Putamen (tissue), 1 donor: ENCODE data around the gene TRPM3.

Experiments
- DNase-seq: peaks from one replicate; pipeline ENCODE4 v3.0.0-alpha.2; 2016; ENCODE audit warnings: low spot score

TRPM3 gene

DNA sequence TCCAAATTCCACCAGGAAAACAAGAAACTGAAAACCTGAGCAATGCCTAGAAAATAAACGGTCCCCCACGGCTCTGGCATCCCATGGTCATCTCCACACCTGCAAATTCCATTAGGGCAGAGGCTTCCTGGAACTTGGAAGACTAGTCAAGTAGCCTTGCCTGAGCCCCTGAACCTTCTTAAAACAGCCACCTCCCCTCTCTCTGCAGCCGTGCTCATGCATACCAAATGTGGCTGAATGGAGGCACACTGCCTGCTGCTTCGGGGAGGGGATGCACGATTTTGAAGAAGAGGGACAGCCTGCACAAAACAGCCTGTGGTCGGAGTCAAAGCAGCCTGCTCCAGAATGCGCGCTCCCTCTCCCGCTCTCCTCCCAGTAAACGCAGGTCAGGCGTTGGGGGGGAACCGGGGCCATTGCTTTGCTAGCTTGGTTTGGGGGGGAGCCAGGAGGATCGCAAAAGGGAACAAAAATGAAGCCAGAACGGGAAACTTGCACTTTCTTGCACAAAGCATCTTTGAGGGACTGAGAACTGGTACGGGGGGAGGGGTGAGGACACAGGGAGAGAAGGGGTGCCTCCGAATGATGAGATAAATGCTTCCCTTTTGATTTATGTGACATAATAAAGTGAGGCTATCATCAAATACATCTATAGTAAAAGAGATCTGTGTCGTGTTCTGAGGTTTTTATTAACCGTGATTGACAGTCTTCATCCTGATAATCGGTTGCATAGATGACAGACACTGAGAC lies at the start of gene TRPM3:
Gene TRPM3 (minus strand): TSS at position 347 of the 747 bp plus-strand sequence. CDS start 267 bp downstream, at position 80.
- DNase-seq = peak; percentile 7

DNA sequence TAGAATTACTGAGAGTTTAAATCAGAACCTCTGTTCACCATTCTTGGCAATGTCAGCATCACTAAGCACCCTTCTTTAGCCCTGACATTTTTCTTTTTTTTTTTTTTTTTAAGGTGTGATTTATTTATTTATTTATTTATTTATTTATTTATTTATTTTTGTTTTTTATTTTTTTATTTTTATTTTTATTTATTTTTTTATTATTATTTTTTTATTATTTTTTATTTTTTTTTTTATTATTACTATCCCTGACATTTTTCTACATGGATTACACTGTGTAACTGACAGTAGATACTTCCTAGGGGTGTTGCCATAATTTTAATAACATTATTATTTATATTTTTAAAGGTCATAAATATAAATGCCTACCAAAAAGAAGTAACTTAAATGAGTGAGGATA lies 47.0 kb upstream of the TRPM3 start:
- DNase-seq = no peak

DNA sequence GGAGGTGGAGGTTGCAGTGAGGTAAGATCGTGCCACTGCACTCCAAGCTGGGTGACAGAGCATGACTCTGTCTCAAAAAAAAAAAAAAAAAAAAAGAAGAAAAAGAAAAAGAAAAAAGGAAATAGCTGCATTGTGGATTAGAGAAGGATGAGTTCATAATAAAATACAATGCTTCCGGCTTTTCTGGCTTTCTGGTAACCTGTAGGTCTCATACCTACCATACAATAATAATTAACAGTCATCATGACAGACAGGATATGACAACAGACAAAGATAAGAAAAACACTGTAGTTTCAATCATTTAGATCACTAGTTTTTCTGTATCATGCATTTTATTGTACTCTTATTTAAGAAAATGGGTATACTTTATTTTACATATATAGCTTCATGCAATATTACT lies 40.7 kb upstream of the TRPM3 start:
- DNase-seq = no peak

DNA sequence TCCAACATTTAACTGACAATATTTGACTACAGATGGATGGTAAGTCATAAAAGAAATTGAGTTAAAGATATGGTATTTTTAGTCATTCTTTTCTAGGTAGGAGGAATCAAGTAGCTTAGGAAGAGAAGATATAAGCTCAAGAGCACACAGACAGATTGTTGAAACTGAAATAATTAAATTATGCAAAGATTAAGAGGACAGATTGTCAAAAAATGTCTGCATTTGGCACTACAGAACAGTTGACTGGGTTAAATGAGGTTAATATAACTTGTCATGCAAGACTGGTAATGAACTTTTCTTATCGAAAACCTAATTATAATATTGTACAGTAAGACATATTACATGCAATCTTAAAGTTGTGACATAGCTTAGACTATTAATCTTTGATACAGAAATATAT lies 36.3 kb upstream of the TRPM3 start:
- DNase-seq = peak; percentile 33

DNA sequence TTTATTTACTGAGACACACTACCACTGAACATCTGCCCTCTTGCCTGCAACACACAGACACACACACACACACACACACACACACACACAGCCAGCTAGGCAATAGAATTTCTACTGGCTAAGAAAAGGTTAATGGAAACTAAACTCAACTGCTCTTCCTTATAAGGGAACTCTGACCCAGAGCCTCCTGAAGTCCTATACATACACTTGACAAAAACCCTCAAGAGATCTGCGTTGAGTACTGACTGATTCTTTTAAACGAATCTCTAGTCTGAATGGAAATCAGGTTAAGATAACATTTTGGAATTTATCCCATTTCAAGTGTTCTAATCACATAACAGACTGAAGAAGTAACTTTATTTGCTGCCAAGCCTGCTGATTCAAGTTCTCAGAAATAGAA lies 25.9 kb upstream of the TRPM3 start:
- DNase-seq = no peak

DNA sequence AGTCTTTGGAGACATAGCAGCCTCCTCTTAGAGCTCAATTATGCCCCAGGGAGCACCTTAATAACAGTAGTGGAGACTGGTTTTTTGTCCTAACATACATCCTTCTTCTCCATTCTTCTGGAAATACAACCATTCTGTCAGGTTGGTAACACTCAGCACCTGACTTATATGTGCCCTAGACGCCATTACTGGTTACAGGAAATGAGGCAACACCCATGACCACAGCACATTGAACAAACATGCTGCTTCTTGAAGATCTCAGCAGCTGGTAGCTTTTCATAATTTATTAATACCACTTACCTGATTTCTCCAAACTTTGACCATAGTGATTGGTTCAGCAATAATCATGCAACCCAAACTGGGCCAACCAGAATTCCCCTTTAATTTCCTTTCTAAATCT lies 25.1 kb upstream of the TRPM3 start:
- DNase-seq = no peak

DNA sequence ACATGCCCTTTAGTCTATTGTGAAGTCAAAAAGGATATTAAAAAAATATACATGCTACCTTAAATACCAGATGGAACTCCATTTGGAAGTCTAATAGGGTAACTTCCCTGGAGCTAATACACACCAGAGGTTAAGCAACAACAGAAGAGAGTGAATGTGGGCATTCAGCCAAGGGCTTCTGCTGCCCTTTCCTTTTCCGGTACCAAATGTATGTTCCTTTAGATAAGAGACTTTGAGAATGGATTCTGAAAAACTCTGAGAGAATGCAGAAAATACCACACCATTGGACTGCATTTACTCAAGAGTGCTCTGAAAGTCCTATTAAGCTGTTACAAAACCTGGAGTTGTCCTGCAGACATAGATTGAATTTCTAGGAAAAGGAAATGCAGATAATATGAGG lies 23.8 kb upstream of the TRPM3 start:
- DNase-seq = no peak

DNA sequence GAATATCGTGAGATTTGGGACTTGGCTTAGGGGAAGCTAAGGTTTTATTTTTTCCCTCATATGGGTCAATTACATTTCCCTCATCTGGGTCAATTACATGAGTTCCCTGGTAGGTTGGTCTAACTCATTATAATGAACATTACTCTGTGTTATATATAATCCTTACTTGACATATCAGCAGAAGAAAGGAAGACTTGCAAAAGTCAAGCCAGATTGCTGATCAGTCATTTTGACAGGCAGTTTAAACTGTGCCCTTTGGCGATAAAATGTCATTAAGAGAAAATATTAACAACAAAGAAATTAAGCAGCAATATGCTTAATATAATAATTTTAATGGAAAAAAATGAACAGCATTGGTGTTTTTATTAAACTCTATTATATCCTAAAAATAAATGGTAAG lies 23.1 kb upstream of the TRPM3 start:
- no peak for DNase-seq

DNA sequence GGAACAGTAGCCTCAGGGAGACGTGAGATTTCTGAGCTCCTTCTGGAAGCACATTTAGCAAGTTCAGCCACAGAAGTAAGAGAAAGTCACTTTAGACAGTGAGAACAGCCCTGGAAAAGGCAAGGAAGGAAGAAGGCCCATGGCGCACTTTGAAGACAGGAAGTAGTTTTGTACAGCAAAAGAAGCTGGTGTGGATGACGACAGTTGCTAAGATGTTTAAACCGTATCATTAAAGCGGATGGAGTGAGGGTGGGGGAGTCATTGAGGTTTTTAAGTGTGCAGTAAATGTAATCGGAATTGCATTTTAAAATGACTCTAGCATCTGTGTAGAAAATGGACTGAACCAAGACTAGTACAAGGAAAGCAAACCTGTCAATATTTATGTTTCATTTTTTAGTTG lies 15.3 kb upstream of the TRPM3 start:
- DNase-seq = no peak

DNA sequence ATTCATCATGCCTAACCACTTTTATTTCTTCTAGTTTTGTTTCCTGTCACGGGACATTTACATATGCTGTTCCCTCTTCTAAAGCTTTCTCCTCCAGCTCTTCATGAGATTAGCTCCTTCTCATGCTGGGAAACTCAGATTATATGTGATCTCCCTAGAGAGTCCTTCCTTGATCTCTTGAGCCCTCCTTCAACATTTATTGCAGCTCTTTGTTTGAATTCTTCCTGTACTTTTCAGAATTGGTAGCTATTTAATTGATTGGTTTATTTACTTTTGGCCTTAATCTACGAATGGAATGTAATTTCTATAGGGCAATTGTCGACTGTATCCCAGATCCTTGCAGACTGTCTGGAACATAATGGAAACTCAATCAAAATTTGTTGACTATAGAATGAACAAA lies 9.7 kb upstream of the TRPM3 start:
- no peak for DNase-seq

DNA sequence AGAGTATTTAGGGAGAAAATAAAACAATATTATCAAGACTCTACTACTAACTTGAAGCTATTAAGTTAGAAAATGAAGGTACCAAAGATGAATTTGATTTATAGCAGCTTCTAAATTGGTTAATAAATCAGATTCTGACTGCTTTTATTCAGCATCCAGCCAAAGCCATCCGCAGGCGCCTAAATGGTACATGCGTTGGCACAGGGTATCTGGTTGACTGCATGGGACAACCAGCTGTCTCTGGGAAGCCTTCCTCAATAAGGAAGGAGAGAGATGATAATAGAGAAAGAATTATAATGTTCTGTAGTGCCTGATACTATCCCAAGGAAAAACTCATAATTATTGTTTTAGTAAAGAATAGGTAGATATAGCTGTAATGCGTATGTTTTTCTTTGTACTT lies 9.1 kb upstream of the TRPM3 start:
- DNase-seq = no peak

DNA sequence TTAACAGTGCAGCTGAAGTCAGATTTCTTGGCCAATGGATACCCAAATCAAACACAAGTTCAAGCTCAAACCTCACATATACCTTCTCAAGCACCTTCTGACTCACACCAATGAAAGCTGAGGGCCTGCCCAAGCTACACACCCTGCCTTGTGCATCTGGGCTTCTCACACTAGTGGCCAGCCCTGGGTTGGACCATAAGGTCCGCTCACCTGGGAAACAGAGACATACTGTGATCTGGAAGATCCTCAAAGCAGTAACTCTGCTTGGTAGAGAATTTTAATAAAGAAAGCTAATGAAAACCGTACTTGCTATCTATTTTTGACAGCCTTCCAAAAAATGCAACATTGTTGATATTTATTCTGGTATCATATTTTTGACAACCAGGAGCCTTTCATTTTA lies 7.4 kb upstream of the TRPM3 start:
- no peak for DNase-seq

DNA sequence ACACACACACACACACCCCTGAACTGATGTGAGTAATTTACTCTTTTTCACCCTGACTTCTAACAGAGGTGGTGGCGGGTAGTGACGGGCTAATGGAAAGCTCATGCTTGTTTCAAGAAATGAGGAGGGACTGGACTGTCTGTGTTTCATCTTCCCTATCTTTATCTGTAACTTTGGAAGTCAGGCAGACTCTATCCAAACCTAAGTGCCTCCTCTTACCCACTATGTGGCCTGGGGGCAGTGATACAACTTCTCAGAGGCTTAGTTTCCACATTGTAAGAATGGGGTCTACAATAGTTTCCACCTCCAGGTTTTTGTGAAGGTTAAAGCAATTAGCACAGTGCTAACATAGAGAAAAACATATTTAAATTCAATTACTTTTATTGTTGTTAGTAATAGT lies 5.9 kb upstream of the TRPM3 start:
- no peak for DNase-seq

DNA sequence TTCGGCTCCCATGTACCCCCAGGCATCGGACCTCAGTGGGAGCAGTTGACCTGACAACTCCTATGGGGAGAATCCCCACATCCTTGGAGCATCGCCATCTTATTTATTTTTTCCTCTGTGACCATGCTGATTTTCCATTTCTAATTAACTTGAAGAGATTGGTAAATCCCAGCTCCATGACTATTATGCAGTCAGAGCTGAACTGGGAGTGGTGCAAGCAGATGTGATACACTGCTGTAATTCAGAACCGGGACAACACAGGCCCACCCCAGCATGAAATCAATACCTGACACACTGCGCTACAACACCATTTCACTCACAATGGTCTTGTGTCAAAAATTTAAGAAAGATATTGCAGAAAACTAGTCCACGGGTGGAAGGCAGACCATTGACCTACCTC lies 1.0 kb upstream of the TRPM3 start:
- DNase-seq = no peak

DNA sequence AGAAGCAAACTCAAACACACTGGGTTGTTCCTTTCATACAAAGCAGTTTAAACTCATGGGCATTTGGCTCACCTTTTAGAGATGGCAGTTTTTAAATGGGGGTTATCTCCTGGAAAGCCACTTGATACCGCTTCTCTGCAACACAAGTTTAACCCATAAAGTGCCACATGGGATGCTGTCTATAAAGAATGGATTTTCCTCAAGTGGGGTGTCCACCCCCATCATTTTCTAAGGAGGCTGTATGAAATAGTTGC lies 528 bp upstream of the TRPM3 start:
- DNase-seq = no peak

DNA sequence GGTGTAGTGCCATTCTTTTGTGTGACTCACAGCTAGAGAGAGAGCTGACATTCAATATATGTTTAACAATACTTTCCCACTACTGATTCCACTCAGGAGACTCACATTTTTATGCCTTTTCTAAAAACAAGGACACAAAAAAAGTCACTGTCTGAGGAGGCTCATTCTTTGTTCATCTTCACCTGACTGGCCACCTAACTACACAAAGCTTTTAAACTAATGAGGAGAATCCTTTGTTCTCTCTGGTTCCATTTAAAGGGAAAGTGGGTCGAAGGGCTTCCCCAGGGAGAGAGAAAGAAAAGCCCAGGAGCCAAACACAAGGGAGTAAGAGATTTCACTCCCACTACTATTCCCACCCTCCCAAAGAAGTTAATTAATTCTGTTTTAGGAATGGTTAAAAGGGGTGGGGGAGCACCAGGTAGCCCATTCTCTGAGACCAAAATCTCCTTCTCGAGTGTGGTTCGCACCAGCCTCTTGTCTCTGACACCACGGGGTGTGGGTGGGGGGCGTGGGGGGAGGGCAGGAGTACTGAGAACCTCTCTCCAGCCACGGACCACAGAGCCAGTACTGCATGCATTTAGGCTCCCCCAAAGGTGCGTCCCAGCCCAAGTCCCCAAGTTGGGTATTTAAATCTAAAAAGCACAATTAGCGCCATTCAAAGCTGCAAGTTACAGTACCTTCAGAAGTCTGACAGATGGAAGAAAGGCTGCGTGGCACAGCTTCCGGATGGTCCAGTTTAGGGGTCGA lies 747 bp downstream of the TRPM3 start:
- no peak for DNase-seq

DNA sequence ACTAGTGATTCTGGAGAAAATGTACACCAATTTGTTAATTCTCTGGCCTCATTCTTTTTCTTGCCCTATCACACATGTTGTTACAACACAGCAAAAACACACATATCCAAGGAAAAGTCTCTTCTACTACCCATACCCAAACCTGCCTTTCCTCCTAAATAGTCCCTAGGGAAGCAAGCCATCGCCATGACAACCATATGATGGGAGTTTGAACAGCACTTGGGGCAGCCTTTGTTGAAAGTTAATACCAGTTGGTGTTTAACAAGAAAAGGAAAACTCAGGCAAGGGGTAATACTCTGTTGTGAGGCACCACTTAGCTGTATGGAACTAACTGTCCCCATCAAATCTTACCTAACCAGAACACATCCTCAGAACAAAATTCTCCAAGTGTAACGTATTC lies 1.7 kb downstream of the TRPM3 start:
- no peak for DNase-seq

DNA sequence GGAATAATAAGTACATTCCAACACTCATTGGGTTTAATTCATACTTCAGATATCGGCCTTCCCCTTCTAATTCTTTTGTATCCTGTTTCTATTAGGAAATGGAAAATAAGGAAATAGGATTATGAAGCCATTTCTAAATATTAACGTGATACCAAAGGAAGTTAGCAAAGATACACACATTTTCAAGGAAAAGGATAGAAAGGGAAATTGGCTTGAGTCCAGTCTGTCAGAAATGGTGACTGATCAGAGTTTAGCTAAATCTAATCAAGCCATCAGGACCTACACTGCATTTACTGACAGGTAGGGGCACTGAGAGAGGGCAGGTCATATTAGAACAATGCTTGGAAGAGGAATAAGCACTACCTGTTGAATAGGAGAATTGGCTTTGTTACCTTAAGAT lies 3.1 kb downstream of the TRPM3 start:
- no peak for DNase-seq

DNA sequence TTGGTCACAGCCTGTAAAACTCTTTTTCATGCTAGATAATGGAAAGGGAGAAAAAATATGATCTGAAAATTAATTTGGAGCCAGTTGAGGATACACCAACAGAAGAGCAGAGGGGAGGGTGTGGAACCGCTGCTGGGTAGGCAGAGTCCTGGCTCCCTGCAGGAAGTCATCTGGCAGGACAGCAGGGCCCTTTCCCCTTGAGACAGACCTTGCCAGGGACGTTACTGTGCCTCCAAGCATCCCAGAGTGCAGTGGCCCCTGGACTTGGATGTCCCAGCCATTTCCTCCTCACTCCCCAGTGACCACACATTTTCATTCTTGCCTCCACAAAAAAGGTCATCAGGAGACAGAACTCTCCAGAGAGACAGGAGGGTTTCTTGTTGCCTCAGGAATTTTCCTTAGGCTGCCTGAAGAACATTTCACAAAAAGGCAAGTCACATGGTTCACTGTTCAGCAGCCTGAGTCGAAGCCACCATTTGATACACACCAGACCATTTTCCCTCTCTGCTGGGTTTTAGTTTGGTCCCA lies 5.9 kb downstream of the TRPM3 start:
- peak; percentile 27 for DNase-seq

DNA sequence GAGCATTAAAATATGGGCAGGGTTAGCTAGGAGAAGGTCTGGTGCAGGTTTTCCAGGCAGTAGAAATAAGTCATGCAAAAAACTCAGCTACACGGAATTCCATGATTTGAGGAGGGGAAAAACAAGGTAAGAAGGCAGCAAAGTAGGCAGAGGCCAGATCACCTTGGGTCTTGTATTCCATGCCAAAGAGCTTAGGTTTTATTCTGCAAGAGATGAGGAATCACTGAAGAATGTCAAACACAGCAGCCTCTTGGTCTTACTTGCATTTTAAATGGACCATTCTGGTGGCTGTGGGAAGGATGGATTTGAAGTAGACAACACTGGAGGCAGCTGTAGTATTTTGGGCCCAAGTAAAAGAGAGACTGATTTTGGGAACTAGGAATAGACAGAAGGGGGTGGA lies 8.6 kb downstream of the TRPM3 start:
- DNase-seq = no peak

DNA sequence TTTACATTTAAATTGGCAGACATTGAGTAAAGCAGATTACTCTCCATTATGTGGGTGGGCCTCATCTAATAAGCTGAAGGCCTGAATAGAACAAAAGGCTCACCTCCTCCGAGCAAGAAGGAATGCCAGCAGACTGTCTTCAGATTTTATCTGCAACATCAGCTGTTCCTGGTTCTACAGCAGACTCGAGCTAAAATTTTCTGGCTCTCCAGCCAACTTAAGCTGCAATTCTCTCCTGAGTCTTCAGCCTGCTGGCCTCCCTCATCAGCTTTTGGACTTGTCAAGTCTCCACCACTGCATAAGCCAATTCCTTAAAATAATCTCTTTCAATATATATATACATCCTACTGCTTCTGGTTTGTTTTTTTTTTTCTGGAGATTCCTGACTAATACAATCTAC lies 12.5 kb downstream of the TRPM3 start:
- DNase-seq = no peak

DNA sequence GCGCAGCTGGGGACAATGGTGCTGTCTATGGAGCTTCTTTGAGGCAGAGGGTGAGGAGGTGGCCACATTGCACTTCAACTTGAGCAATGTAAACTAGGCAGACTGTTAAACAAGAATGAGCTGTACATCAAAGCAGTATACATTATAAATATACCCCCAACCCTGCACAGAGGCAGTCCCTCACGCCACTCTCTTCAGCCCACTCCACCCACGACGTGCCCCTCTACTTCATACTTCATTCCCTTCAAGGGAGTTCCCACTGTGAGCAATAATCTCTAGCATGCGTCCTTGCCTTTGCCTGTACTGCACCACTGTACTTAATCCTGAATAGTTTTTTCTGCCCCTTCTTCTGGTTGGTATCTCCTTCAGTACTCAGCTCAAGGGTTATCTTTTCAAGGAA lies 14.4 kb downstream of the TRPM3 start:
- DNase-seq = no peak

DNA sequence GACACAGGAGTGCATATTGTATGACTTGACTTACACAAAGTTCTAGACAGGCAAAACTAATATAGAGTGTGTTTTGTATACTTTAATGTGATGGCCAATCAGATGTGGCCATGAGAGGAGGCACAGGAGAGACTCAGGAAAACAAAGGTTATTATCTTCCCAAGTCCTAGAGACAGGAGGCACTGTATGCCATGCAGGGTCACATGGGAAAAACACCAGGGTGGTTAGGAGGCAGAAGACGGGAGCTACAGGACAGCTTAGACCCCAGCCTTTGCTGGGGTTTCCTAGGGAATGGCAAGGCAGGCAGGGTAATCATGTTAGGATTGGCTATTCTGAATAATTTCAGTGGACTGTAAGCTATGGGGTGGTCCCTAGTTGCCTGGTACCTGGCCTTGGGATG lies 16.2 kb downstream of the TRPM3 start:
- DNase-seq = no peak

DNA sequence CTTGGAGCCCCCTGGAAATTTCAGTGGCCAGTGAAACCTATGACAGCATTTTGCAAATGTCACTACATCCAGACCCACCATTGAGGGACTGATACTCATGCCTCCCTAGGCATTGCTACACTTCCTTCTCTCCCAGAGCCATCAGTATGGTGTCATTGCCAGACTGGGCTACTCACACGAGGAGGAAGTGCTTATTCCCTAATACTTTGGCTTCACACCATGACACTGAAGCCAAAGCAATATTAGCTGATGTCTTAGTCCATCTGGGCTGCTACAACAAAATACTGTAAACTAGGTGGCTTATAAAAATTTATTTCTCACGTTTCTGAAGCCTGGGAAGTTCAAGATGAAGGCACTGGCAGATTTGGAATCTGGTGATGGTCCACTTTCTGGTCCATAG lies 22.6 kb downstream of the TRPM3 start:
- DNase-seq = no peak
